Trophoblast cell (in vitro differentiated cells and primary cell): ENCODE measurements around the gene NCOA7.

ENCODE experiments used
- DNase-seq, 2 donors: peaks; one replicate each; pipeline ENCODE4 v3.0.0-alpha.2; 2016
- H2AFZ ChIP-seq: 2 replicates; pipeline ENCODE4 v1.6.1; 2013; ENCODE audit warnings: low read length, moderate library complexity, mild to moderate bottlenecking; ENCODE audit not compliant: insufficient read depth, poor library complexity
- H2AK5ac ChIP-seq: 2 replicates; pipeline ENCODE4 v1.6.1; 2013; ENCODE audit warnings: mild to moderate bottlenecking, low read length
- H2BK120ac ChIP-seq: 2 replicates; pipeline ENCODE4 v1.6.1; 2013; ENCODE audit warnings: low read length, mild to moderate bottlenecking, moderate library complexity; ENCODE audit not compliant: insufficient read depth, poor library complexity
- H2BK12ac ChIP-seq: 2 replicates; pipeline ENCODE4 v1.6.1; 2013; ENCODE audit warnings: mild to moderate bottlenecking, low read length, moderate library complexity
- H2BK5ac ChIP-seq: 2 replicates; pipeline ENCODE4 v1.6.1; 2013; ENCODE audit warnings: low read length, low read depth, moderate library complexity, mild to moderate bottlenecking; ENCODE audit not compliant: poor library complexity
- H3K14ac ChIP-seq: 2 replicates; pipeline ENCODE4 v1.6.1; 2013; ENCODE audit warnings: mild to moderate bottlenecking, low read length
- H3K18ac ChIP-seq: 2 replicates; pipeline ENCODE4 v1.6.1; 2013; ENCODE audit warnings: mild to moderate bottlenecking, low read length
- H3K23ac ChIP-seq: 2 replicates; pipeline ENCODE4 v1.6.1; 2013; ENCODE audit warnings: low read length
- H3K27ac ChIP-seq: 2 replicates; pipeline ENCODE4 v1.5.1; 2013; ENCODE audit warnings: low read depth, mild to moderate bottlenecking, inconsistent platforms, low read length, moderate library complexity
- H3K27me3 ChIP-seq: 2 replicates; pipeline ENCODE4 v1.6.1; 2013; ENCODE audit warnings: inconsistent platforms, mild to moderate bottlenecking, low read length, moderate library complexity; ENCODE audit not compliant: insufficient read depth
- H3K36me3 ChIP-seq, 2 experiments: 1 replicate in 1 of 2; 2 replicates in 1 of 2; pipeline ENCODE4 v1.6.1; 2013; ENCODE audit warnings: low read length in 2 of 2, mild to moderate bottlenecking in 2 of 2, moderate library complexity in 1 of 2; ENCODE audit not compliant: insufficient read depth in 2 of 2, control insufficient read depth in 1 of 2
- H3K4ac ChIP-seq: 2 replicates; pipeline ENCODE4 v1.6.1; 2013; ENCODE audit warnings: low read depth, mild to moderate bottlenecking, low read length, moderate library complexity
- H3K4me1 ChIP-seq, 2 experiments: 1 replicate in 1 of 2; 2 replicates in 1 of 2; pipeline ENCODE4 v1.6.1; 2013; ENCODE audit warnings: low read length in 2 of 2, mild to moderate bottlenecking in 2 of 2, moderate library complexity in 1 of 2; ENCODE audit not compliant: insufficient read depth in 2 of 2, control insufficient read depth in 1 of 2
- H3K4me2 ChIP-seq: 2 replicates; pipeline ENCODE4 v1.6.1; 2013; ENCODE audit warnings: inconsistent platforms, mild to moderate bottlenecking, low read length, moderate library complexity
- H3K4me3 ChIP-seq: 2 replicates; pipeline ENCODE4 v1.5.1; 2013; ENCODE audit warnings: mild to moderate bottlenecking, low read depth, low read length, inconsistent platforms
- H3K79me1 ChIP-seq: one replicate; pipeline ENCODE4 v1.6.1; 2013; ENCODE audit warnings: low read length
- H3K79me2 ChIP-seq: 2 replicates; pipeline ENCODE4 v1.6.1; 2013; ENCODE audit warnings: low read length, mild to moderate bottlenecking; ENCODE audit not compliant: control insufficient read depth, insufficient read depth, poor library complexity
- H3K9ac ChIP-seq: 2 replicates; pipeline ENCODE4 v1.6.1; 2013; ENCODE audit warnings: mild to moderate bottlenecking, low read length
- H3K9me3 ChIP-seq: 2 replicates; pipeline ENCODE4 v1.6.1; 2013; ENCODE audit warnings: low read depth, mild to moderate bottlenecking, control low read depth, inconsistent platforms, low read length; ENCODE audit not compliant: insufficient read depth
- H4K12ac ChIP-seq: 2 replicates; pipeline ENCODE4 v1.6.1; 2013; ENCODE audit warnings: low read depth, mild to moderate bottlenecking, low read length, moderate library complexity
- H4K8ac ChIP-seq: 2 replicates; pipeline ENCODE4 v1.6.1; 2013; ENCODE audit warnings: low read depth, mild to moderate bottlenecking, low read length, moderate library complexity
- H4K91ac ChIP-seq: one replicate; pipeline ENCODE4 v1.6.1; 2013; ENCODE audit warnings: low read depth, mild to moderate bottlenecking, low read length, moderate library complexity
- WGBS: extraction: QIAGEN DNeasy Blood & Tissue Kit; methylation state at CpG from one replicate; pipeline ENCODE4 v1.1.7; 2013; ENCODE audit warnings: missing lambda C conversion rate; ENCODE audit not compliant: insufficient read length, insufficient coverage; ENCODE audit errors: extremely low coverage; 5-methylcytosine and 5-hydroxymethylcytosine counted together

The NCOA7 gene

DNA sequence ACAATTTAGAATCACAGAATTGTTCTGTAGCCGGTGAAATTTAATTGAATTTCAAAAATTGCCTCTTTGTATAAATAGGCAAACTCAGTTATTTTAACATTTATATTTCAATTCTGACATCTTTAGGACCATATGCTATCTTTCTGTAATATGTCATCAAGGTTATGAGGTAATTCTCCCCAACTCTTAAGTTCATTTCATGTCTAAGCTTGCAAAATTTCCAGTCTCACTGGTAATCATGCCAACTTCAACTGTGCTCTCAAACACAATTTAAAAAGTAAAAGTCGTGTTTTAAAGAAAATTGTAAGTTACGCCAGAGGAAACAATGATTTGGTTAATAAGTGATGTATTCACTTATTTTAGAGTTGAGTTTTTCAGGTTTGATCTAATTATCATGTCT is 1.4 kb downstream of the NCOA7 start:
- Histone ChIP-seq H3K36me3 (no peaks in the 10 kb centered on the region), H3K18ac (no peak overlapping the region), H3K4me1 (peaks cover 5 to 6% of the 10 kb centered on the region in 2 experiments), H3K27ac (no peak overlapping the region), H3K79me1 (peaks cover 15% of the 10 kb centered on the region), H3K9ac (no peak overlapping the region), H4K91ac (no peak overlapping the region), H3K4me2 (no peak overlapping the region), H3K4me3 (no peak overlapping the region), H3K4ac (no peak overlapping the region), H2AFZ (no peak overlapping the region), H3K9me3 (no peaks in the 10 kb centered on the region), H2BK12ac (no peak overlapping the region), H3K27me3 (no peaks in the 10 kb centered on the region), H2AK5ac (no peak overlapping the region), H4K8ac (no peak overlapping the region), H2BK120ac (no peak overlapping the region), H3K23ac (no peak overlapping the region), H4K12ac (no peak overlapping the region), H3K79me2 (peaks cover 2% of the 10 kb centered on the region), H3K14ac (no peak overlapping the region), H2BK5ac (no peak overlapping the region)
- no CpG with 5 or more reads among the region's 3 CpGs for WGBS
- no peak for DNase-seq

DNA sequence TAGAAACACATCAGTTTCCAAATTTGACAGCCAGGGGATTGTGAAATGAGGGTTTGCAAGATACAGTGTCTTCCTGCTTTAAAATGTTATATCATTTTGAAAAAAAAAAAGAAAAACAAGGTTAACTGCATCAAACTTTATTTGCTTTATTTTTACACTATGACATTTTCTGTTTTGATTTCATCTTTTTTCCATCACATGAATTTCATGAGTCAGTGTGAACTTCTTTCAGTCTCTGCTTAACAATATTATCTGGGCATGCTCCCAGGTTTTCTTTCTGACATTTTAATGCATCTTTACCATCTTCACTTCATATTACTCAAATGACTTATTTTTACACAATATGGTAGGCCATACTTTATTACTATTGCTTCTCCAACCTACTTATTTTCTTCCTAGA is 1.9 kb downstream of the NCOA7 start:
- no peak overlapping the region for H2BK5ac ChIP-seq
- H2BK120ac ChIP-seq: no peak overlapping the region
- no peak overlapping the region for H4K91ac ChIP-seq
- H3K14ac ChIP-seq: no peak overlapping the region
- peaks cover 15% of the 10 kb centered on the region for H3K79me1 ChIP-seq
- no peaks in the 10 kb centered on the region for H3K27me3 ChIP-seq
- no peak overlapping the region for H4K12ac ChIP-seq
- H3K27ac ChIP-seq: no peak overlapping the region
- H3K4ac ChIP-seq: no peak overlapping the region
- H3K79me2 ChIP-seq: peaks cover 2% of the 10 kb centered on the region
- peaks cover 5 to 8% of the 10 kb centered on the region in 2 experiments for H3K4me1 ChIP-seq
- no peak overlapping the region for H3K4me2 ChIP-seq
- H4K8ac ChIP-seq: no peak overlapping the region
- H2AFZ ChIP-seq: no peak overlapping the region
- no peak overlapping the region for H3K9ac ChIP-seq
- no peak overlapping the region for H2AK5ac ChIP-seq
- H3K18ac ChIP-seq: no peak overlapping the region
- DNase-seq: no peak
- H3K9me3 ChIP-seq: no peaks in the 10 kb centered on the region
- H3K23ac ChIP-seq: no peak overlapping the region
- no peak overlapping the region for H3K4me3 ChIP-seq
- no peaks in the 10 kb centered on the region for H3K36me3 ChIP-seq
- H2BK12ac ChIP-seq: no peak overlapping the region

DNA sequence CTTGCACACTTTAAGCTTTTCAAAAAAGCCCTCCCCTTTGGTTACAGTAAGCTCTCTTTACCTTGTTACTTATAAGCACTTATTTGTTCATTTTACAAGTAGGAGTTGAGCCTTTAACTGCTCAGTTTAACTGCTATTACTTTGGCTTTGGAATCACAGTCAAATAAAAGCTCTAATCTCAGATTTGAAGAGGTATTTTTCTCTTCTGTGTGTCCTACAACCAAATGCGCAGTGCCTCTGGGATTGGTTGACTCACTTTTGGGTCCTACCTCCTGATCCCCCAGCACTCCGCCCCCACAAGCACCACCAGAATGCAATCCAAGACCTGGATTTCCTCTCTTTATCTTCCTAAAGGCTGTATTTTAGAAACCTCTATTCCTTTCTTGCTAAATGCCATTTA is 2.5 kb downstream of the NCOA7 start:
- Histone ChIP-seq H3K9me3 (no peaks in the 10 kb centered on the region), H2BK120ac (no peak overlapping the region), H2BK5ac (no peak overlapping the region), H3K27ac (no peak overlapping the region), H3K4ac (no peak overlapping the region), H3K27me3 (no peaks in the 10 kb centered on the region), H3K4me1 (peaks cover 7 to 8% of the 10 kb centered on the region in 2 experiments), H3K18ac (no peak overlapping the region), H3K4me3 (no peak overlapping the region), H2AK5ac (no peak overlapping the region), H4K91ac (no peak overlapping the region), H4K12ac (no peak overlapping the region), H2AFZ (no peak overlapping the region), H3K4me2 (no peak overlapping the region), H3K14ac (no peak overlapping the region), H3K79me2 (peaks cover 2% of the 10 kb centered on the region), H3K36me3 (no peaks in the 10 kb centered on the region), H2BK12ac (no peak overlapping the region), H3K23ac (no peak overlapping the region), H3K9ac (no peak overlapping the region), H3K79me1 (peaks cover 15% of the 10 kb centered on the region), H4K8ac (no peak overlapping the region)
- DNase-seq: no peak
- WGBS: no CpG with 5 or more reads among the region's 2 CpGs

DNA sequence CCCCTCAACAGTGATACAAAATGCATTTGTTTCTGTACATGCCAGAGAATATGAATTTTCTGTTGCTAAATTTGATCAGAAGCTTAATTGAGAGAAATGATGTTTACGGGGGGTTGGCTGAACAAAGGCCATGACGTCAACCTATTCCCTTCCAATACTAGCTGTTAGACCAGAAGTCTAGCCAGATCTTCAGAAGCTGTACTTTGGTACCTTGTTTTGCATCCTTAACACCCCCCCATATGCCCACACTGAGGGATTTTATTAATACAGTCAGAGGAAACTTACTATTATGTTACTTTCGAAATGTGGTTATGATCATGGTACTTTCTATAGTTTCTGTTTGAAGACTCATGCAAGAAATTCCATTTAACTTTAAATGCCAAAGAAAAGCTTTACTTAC is 3.1 kb downstream of the NCOA7 start:
- peaks cover 15% of the 10 kb centered on the region for H3K79me1 ChIP-seq
- no peaks in the 10 kb centered on the region for H3K9me3 ChIP-seq
- H3K18ac ChIP-seq: no peak overlapping the region
- no peak overlapping the region for H3K9ac ChIP-seq
- no peak overlapping the region for H3K4ac ChIP-seq
- H4K12ac ChIP-seq: no peak overlapping the region
- no peak overlapping the region for H4K91ac ChIP-seq
- DNase-seq: no peak
- no peak overlapping the region for H3K27ac ChIP-seq
- no peak overlapping the region for H3K4me3 ChIP-seq
- no peak overlapping the region for H3K23ac ChIP-seq
- no peak overlapping the region for H3K4me2 ChIP-seq
- no peaks in the 10 kb centered on the region for H3K36me3 ChIP-seq
- H3K4me1 ChIP-seq: peaks cover 8% of the 10 kb centered on the region in 2 experiments
- no peak overlapping the region for H2BK5ac ChIP-seq
- no peak overlapping the region for H2BK120ac ChIP-seq
- WGBS: no CpG with 5 or more reads among the region's 3 CpGs
- no peak overlapping the region for H2BK12ac ChIP-seq
- peaks cover 2% of the 10 kb centered on the region for H3K79me2 ChIP-seq
- no peak overlapping the region for H4K8ac ChIP-seq
- no peak overlapping the region for H2AK5ac ChIP-seq
- H3K14ac ChIP-seq: no peak overlapping the region
- H2AFZ ChIP-seq: no peak overlapping the region
- no peaks in the 10 kb centered on the region for H3K27me3 ChIP-seq
